Muscle of leg (tissue), 11 donors: ENCODE data around the gene SIRPB1. TPM values are rescaled to one million over a fixed set of nuclear protein-coding genes. Genes with fewer than 3 reads are reported as not detected.
"Not testable (repeated sequence)": the region's sequence is repeated elsewhere in the genome, so short reads cannot be mapped to it uniquely, and the experiment has no call there.

Experiments used
- DNase-seq: peaks from one replicate; pipeline ENCODE4 v3.0.0; 2013
- H3K27ac ChIP-seq: one replicate; pipeline ENCODE4 v1.5.1; 2013; ENCODE audit warnings: mild to moderate bottlenecking, low read length, control low read depth
- H3K27me3 ChIP-seq: one replicate; pipeline ENCODE4 v1.6.1; 2013; ENCODE audit warnings: low read length; ENCODE audit not compliant: control insufficient read depth, insufficient read depth
- H3K36me3 ChIP-seq: one replicate; pipeline ENCODE4 v1.6.1; 2013; ENCODE audit warnings: low read length; ENCODE audit not compliant: control insufficient read depth, insufficient read depth
- H3K4me1 ChIP-seq: one replicate; pipeline ENCODE4 v1.6.1; 2013; ENCODE audit warnings: low read length; ENCODE audit not compliant: control insufficient read depth, insufficient read depth
- H3K4me3 ChIP-seq: one replicate; pipeline ENCODE4 v1.5.1; 2013; ENCODE audit warnings: low read length, control low read depth
- H3K9me3 ChIP-seq: replicated peaks from 2 replicates; pipeline ENCODE4 v1.6.1; 2013; ENCODE audit warnings: low read depth, low read length; ENCODE audit not compliant: control insufficient read depth
- WGBS: methylation state at CpG from one replicate; pipeline ENCODE4 v1.1.5; 2013; ENCODE audit warnings: missing lambda C conversion rate; ENCODE audit not compliant: insufficient coverage; 5-methylcytosine and 5-hydroxymethylcytosine counted together
- polyA plus RNA-seq, 8 donors: library from polyadenylated mRNA; unstranded; fragments of 120-200 nt; gene quantifications; one replicate each; pipeline versions ENCODE4 v1.2.1 to v1.2.3, GENCODE V29; 2013; ENCODE audit warnings: inconsistent platforms in 1 of 8, low replicate concordance in 1 of 8; ENCODE audit not compliant: insufficient read length in 8 of 8, insufficient read depth in 1 of 8
- total RNA-seq: library from RNA; stranded (reverse); fragments of 120-200 nt; gene quantifications from one replicate; pipeline ENCODE4 v1.2.4, GENCODE V29; 2013

SIRPB1 gene
- total and polyA plus RNA-seq, 9 donors: 0.13 to 4.3 (median 1.6) TPM

- no CpG with 5 or more reads among the region's 5 CpGs for WGBS
- H3K4me1 ChIP-seq, DNase-seq, H3K27ac ChIP-seq, H3K9me3 ChIP-seq, H3K36me3 ChIP-seq, H3K27me3 ChIP-seq, H3K4me3 ChIP-seq: not testable (repeated sequence)
Measured at GRCh38 chr20:1610404-1610803, 9.4 kb downstream of the SIRPB1 start.

DNA sequence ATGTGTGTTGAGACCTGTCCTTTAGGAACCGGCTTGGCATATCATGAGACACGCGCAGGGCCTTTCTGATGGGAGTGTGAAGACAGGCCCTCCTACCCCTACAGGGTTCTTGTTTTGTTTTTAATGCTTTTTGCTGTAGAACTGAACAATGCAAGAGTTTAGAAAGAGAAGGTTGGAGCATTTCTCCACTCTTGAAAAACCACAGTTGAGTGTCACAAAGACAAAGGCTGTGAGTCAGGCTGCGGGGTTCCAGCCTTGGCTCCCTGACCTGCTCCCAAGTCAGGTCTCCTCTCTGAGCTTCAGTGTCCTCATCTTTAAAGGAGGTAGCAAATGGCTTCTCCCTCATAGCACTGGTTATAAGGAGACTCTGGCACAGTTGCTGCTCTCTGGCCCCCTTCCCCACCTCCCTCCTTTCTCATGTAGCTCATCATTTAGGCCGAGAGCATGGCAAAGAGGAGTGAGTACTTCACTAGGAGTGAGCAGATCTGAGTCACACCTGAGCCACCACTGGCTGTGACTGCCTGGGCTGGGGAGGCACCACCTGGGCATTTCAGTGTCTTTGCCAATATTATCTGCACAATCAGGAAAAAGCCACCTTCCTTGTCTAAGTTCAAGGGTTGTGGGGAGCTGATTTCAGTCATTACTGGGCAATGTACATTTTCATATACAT is 11.0 kb downstream of the SIRPB1 start:
- not testable (repeated sequence) for DNase-seq, H3K4me3 ChIP-seq, H3K27me3 ChIP-seq, H3K4me1 ChIP-seq, H3K36me3 ChIP-seq, H3K27ac ChIP-seq, H3K9me3 ChIP-seq
- no CpG with 5 or more reads among the region's 5 CpGs for WGBS

- H3K9me3 ChIP-seq: no peaks in the 10 kb centered on the region
- H3K27ac ChIP-seq: no peak overlapping the region
- no peaks in the 10 kb centered on the region for H3K4me1 ChIP-seq
- H3K27me3 ChIP-seq: no peaks in the 10 kb centered on the region
- no peak overlapping the region for H3K4me3 ChIP-seq
- no peak for DNase-seq
- whole genome bisulfite sequencing: no CpG with 5 or more reads among the region's 5 CpGs
- H3K36me3 ChIP-seq: no peaks in the 10 kb centered on the region
Measured at GRCh38 chr20:1600736-1601135, 19.1 kb downstream of the SIRPB1 start.

DNA sequence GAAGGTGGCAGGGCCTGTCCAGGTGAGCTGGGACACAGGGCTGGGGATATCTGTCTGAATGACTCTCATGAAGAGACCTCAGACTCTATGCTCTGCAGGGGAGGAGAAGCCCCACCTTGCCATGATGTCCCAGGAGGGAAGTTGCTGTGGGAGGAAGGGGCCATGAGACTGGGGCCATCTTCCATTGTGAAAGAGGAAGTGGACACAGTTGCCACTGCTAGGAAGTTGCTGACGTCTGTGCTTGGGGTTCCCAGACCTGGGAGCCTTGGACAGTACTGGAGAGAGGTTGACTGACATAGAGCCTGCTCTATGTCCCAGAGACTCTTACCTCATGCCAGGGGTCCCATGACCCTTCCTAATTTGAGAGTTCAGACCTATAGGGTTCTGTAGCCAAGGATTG is 24.5 kb downstream of the SIRPB1 start:
- Histone ChIP-seq H3K9me3 (no peaks in the 10 kb centered on the region), H3K4me3 (no peak overlapping the region), H3K27ac (no peak overlapping the region), H3K27me3 (no peaks in the 10 kb centered on the region), H3K36me3 (no peaks in the 10 kb centered on the region), H3K4me1 (no peaks in the 10 kb centered on the region)
- no peak for DNase-seq
- WGBS: no CpG with 5 or more reads among the region's 1 CpG

- H3K36me3 ChIP-seq: no peaks in the 10 kb centered on the region
- no peaks in the 10 kb centered on the region for H3K27me3 ChIP-seq
- no peaks in the 10 kb centered on the region for H3K4me1 ChIP-seq
- no peak overlapping the region for H3K27ac ChIP-seq
- no CpG with 5 or more reads among the region's 9 CpGs for WGBS
- no peak overlapping the region for H3K4me3 ChIP-seq
- H3K9me3 ChIP-seq: no peaks in the 10 kb centered on the region
- no peak for DNase-seq
Measured at GRCh38 chr20:1588533-1589460, 31.0 kb downstream of the SIRPB1 start.

- no peak overlapping the region for H3K4me3 ChIP-seq
- H3K27ac ChIP-seq: no peak overlapping the region
- no peaks in the 10 kb centered on the region for H3K9me3 ChIP-seq
- H3K27me3 ChIP-seq: no peaks in the 10 kb centered on the region
- H3K4me1 ChIP-seq: no peaks in the 10 kb centered on the region
- no peak for DNase-seq
- no peaks in the 10 kb centered on the region for H3K36me3 ChIP-seq
- no CpG with 5 or more reads among the region's 3 CpGs for WGBS
Measured at GRCh38 chr20:1587781-1588532, 31.9 kb downstream of the SIRPB1 start.

- H3K27me3 ChIP-seq: no peaks in the 10 kb centered on the region
- H3K4me3 ChIP-seq: no peak overlapping the region
- H3K36me3 ChIP-seq: no peaks in the 10 kb centered on the region
- no peaks in the 10 kb centered on the region for H3K9me3 ChIP-seq
- DNase-seq: no peak
- WGBS: 94% methylated on average over 6 of the region's 6 CpGs
- no peaks in the 10 kb centered on the region for H3K4me1 ChIP-seq
- no peak overlapping the region for H3K27ac ChIP-seq
Measured at GRCh38 chr20:1579488-1579887, 40.3 kb downstream of the SIRPB1 start.

DNA sequence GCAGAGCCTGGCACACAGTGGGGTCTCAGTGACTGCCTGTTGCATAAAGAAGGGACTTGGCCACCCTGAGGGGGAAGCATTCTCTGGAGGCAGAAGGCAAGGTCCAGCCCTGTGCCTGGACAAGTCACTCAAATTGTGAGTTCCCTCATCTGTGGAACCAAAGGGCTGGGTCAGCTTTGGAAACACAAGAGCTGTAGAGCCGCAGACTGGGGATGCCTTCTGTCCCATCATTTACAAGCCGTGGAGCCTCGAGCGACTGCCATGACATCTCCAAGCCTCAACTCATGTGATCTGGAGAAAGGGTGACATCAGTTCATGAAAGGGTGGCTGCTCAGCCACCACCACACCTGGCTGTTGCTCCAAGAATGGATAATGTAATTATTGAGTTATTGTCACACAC is 41.9 kb downstream of the SIRPB1 start:
- H3K36me3 ChIP-seq: no peaks in the 10 kb centered on the region
- H3K4me3 ChIP-seq: no peak overlapping the region
- no peaks in the 10 kb centered on the region for H3K9me3 ChIP-seq
- no peaks in the 10 kb centered on the region for H3K27me3 ChIP-seq
- no peak for DNase-seq
- H3K27ac ChIP-seq: no peak overlapping the region
- WGBS: 100% methylated on average over 1 of the region's 4 CpGs
- H3K4me1 ChIP-seq: no peaks in the 10 kb centered on the region

DNA sequence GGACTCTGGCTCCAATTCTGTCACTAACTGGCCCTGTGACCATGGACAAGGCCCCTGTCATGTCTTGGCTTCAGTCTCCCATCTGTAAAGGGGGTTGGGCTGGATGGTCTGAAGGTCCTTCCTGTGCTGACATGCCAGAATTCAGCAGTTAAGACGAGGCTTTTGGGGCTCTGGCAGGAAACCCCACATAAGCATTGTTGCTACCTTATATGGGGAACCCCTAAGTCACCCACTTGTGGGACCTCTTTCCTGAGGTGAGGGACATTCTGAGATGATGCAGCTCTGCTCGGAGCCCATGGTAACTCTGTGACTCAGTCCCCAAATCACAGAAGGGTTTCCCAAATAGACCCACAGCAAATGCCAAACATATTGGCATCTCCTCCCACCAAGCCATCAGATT is 42.5 kb downstream of the SIRPB1 start:
- not testable (repeated sequence) for H3K36me3 ChIP-seq, H3K4me1 ChIP-seq, H3K9me3 ChIP-seq, DNase-seq, H3K4me3 ChIP-seq, H3K27ac ChIP-seq, H3K27me3 ChIP-seq
- WGBS: no CpG with 5 or more reads among the region's 2 CpGs

GRCh38 chr20:1576641-1577040 is 43.2 kb downstream of the SIRPB1 start:
- Histone ChIP-seq H3K4me3 (no peak overlapping the region), H3K9me3 (no peaks in the 10 kb centered on the region), H3K4me1 (no peaks in the 10 kb centered on the region), H3K27me3 (no peaks in the 10 kb centered on the region), H3K36me3 (no peaks in the 10 kb centered on the region), H3K27ac (no peak overlapping the region)
- WGBS: no CpG with 5 or more reads among the region's 3 CpGs
- DNase-seq: no peak
